Gastroesophageal sphincter (tissue), 4 donors: ENCODE measurements around the gene KAZN. TPM values are rescaled to one million over a fixed set of nuclear protein-coding genes. Genes with fewer than 3 reads are reported as not detected.

Experiments
- ATAC-seq: fragments of 150-250 bp; one replicate; pipeline ENCODE4 v1.9.1; 2016; ENCODE audit warnings: mild to moderate bottlenecking, moderate library complexity
- H3K27ac ChIP-seq, 4 donors: fragments of 200-600 bp; sonication (generic) in 3 of 4; 1 replicate in 3 of 4; 2 replicates in 1 of 4; pipeline ENCODE4 v1.5.1; 2016 to 2019
- H3K27me3 ChIP-seq: fragments of 200-600 bp; sonication (generic); one replicate; pipeline ENCODE4 v1.5.1; 2019
- H3K36me3 ChIP-seq, 2 donors: fragments of 200-600 bp; sonication (generic); one replicate each; pipeline ENCODE4 v1.5.1; 2019; ENCODE audit warnings: control low read depth in 1 of 2
- H3K4me1 ChIP-seq, 3 donors: fragments of 200-600 bp; sonication (generic); 1 replicate in 2 of 3; 2 replicates in 1 of 3; pipeline ENCODE4 v1.5.1; 2016 to 2019; ENCODE audit warnings: control low read depth in 2 of 3
- H3K4me3 ChIP-seq, 2 donors: fragments of 200-600 bp; sonication (generic); one replicate each; pipeline ENCODE4 v1.5.1; 2019; ENCODE audit warnings: mild to moderate bottlenecking in 1 of 2, moderate library complexity in 1 of 2
- H3K9me3 ChIP-seq, 3 donors: fragments of 200-600 bp; sonication (generic); one replicate each; pipeline ENCODE4 v1.5.1; 2017 to 2019; ENCODE audit warnings: control low read depth in 2 of 3
- CTCF ChIP-seq, 4 experiments: fragments of 200-600 bp in 2 of 4; fragments of 450-650 bp in 2 of 4; sonication (generic) in 1 of 4; IDR thresholded peaks; one replicate each; pipeline ENCODE4 v1.5.1; 2017 to 2019; ENCODE audit warnings: antibody characterized with exemption in 4 of 4, mild to moderate bottlenecking in 2 of 4, moderate library complexity in 2 of 4
- EP300 ChIP-seq: sonication (generic); formaldehyde crosslinking; IDR thresholded peaks from one replicate; pipeline ENCODE4 v1.6.1; 2017; ENCODE audit warnings: antibody characterized with exemption, mild to moderate bottlenecking
- POLR2A ChIP-seq, 2 donors: fragments of 450-650 bp; IDR thresholded peaks; one replicate each; pipeline ENCODE4 v1.6.1; 2017; ENCODE audit warnings: antibody characterized with exemption in 2 of 2, mild to moderate bottlenecking in 2 of 2, moderate library complexity in 1 of 2
- POLR2AphosphoS5 ChIP-seq: sonication (generic); formaldehyde crosslinking; IDR thresholded peaks from one replicate; pipeline ENCODE4 v1.6.1; 2017; ENCODE audit warnings: antibody characterized with exemption
- WGBS, 2 donors: methylation state at CpG; one replicate each; pipeline ENCODE4 v1.1.5; 2018; ENCODE audit warnings: low coverage in 1 of 2; 5-methylcytosine and 5-hydroxymethylcytosine counted together
- total RNA-seq, 4 donors: library from RNA; depleted of rRNA; stranded (reverse); fragments of >200 nt; gene quantifications; one replicate each; pipeline ENCODE4 v1.1.0, GENCODE V29; 2016

KAZN gene
- total RNA-seq, 4 donors from 2014 or later: 6.5 to 16.6 (median 11.5) TPM

GRCh38 chr1:14852291-14852690 is 253.8 kb downstream of the KAZN start:
- Histone ChIP-seq H3K9me3 (no peaks in the 10 kb centered on the region), H3K4me3 (no peak overlapping the region), H3K27ac (no peak overlapping the region), H3K27me3 (peaks cover 22% of the 10 kb centered on the region), H3K4me1 (no peaks in the 10 kb centered on the region), H3K36me3 (no peaks in the 10 kb centered on the region)
- TF ChIP-seq POLR2AphosphoS5: no peak
- TF ChIP-seq POLR2A (IDR thresholded peaks at IDR 0.05): no peak
- TF ChIP-seq EP300: no peak
- TF ChIP-seq CTCF (IDR thresholded peaks at IDR 0.05): no peak
- WGBS, 2 donors: no CpG with 5 or more reads among the region's 9 CpGs
- no peak for ATAC-seq

- H3K27ac ChIP-seq: no peak overlapping the region
- no peaks in the 10 kb centered on the region for H3K9me3 ChIP-seq
- no peak overlapping the region for H3K4me3 ChIP-seq
- no peaks in the 10 kb centered on the region for H3K4me1 ChIP-seq
- peaks cover 22% of the 10 kb centered on the region for H3K27me3 ChIP-seq
- no CpG with 5 or more reads among the region's 5 CpGs for WGBS, 2 donors
- no peaks in the 10 kb centered on the region for H3K36me3 ChIP-seq
- no peak for TF ChIP-seq POLR2AphosphoS5
- TF ChIP-seq EP300: no peak
- no peak for TF ChIP-seq POLR2A (IDR thresholded peaks at IDR 0.05)
- TF ChIP-seq CTCF (IDR thresholded peaks at IDR 0.05): no peak
- ATAC-seq: no peak
These were observed 255.0 kb downstream of the KAZN start for GRCh38 chr1:14853518-14853917.

- ATAC-seq: no peak
- peaks cover 22% of the 10 kb centered on the region for H3K27me3 ChIP-seq
- no peaks in the 10 kb centered on the region for H3K9me3 ChIP-seq
- H3K27ac ChIP-seq: no peak overlapping the region
- H3K4me1 ChIP-seq: no peaks in the 10 kb centered on the region
- no peaks in the 10 kb centered on the region for H3K36me3 ChIP-seq
- H3K4me3 ChIP-seq: no peak overlapping the region
- TF ChIP-seq CTCF (IDR thresholded peaks at IDR 0.05) (no peak), POLR2AphosphoS5 (no peak), POLR2A (IDR thresholded peaks at IDR 0.05) (no peak), EP300 (no peak)
- 43 to 80% methylated on average over 1 to 2 of the region's 3 CpGs for WGBS, 2 donors
These were observed 256.8 kb downstream of the KAZN start for GRCh38 chr1:14855268-14855667.

GRCh38 chr1:14855801-14856200 is 257.3 kb downstream of the KAZN start:
- Histone ChIP-seq H3K9me3 (no peaks in the 10 kb centered on the region), H3K4me3 (no peak overlapping the region), H3K4me1 (no peaks in the 10 kb centered on the region), H3K27me3 (peaks cover 22% of the 10 kb centered on the region), H3K27ac (no peak overlapping the region), H3K36me3 (no peaks in the 10 kb centered on the region)
- 85 to 88% methylated on average over 6 of the region's 6 CpGs for WGBS, 2 donors
- TF ChIP-seq POLR2AphosphoS5 (no peak), CTCF (IDR thresholded peaks at IDR 0.05) (no peak), POLR2A (IDR thresholded peaks at IDR 0.05) (no peak), EP300 (no peak)
- ATAC-seq: no peak

GRCh38 chr1:14857436-14858195 is 259.1 kb downstream of the KAZN start:
- WGBS, 2 donors: 94 to 98% methylated on average over 7 to 9 of the region's 10 CpGs
- TF ChIP-seq EP300 (no peak), POLR2AphosphoS5 (no peak), CTCF (IDR thresholded peaks at IDR 0.05) (no peak), POLR2A (IDR thresholded peaks at IDR 0.05) (no peak)
- no peak overlapping the region for H3K27ac ChIP-seq
- H3K27me3 ChIP-seq: peaks cover 19% of the 10 kb centered on the region
- H3K4me3 ChIP-seq: no peak overlapping the region
- H3K4me1 ChIP-seq: no peaks in the 10 kb centered on the region
- H3K9me3 ChIP-seq: no peaks in the 10 kb centered on the region
- no peaks in the 10 kb centered on the region for H3K36me3 ChIP-seq
- no peak for ATAC-seq
